Ovary (tissue), 9 donors: Measurements from ENCODE around the gene DCTN1. TPM values are rescaled to one million over a fixed set of nuclear protein-coding genes. Genes with fewer than 3 reads are reported as not detected.

Experiments
- DNase-seq, 5 donors: peaks; one replicate each; pipeline ENCODE4 v3.0.0-alpha.2; 2019 to 2020
- H3K27ac ChIP-seq, 2 donors: fragments of 200-600 bp; one replicate each; pipeline versions ENCODE4 v1.5.1 to v1.8.0; 2019 to 2022
- H3K27me3 ChIP-seq: fragments of 200-600 bp; one replicate; pipeline ENCODE4 v1.8.0; 2022
- H3K36me3 ChIP-seq: fragments of 200-600 bp; sonication (generic); one replicate; pipeline ENCODE4 v1.5.1; 2019
- H3K4me1 ChIP-seq: one replicate; pipeline ENCODE4 v1.8.1; 2013; ENCODE audit warnings: mild to moderate bottlenecking, moderate library complexity; ENCODE audit not compliant: insufficient read depth
- H3K4me3 ChIP-seq: fragments of 200-600 bp; sonication (generic); one replicate; pipeline ENCODE4 v1.5.1; 2017
- H3K9me3 ChIP-seq, 2 donors: fragments of 200-600 bp in 1 of 2; sonication (generic) in 1 of 2; one replicate each; pipeline versions ENCODE4 v1.5.1 to v1.8.1; 2013 to 2019; ENCODE audit warnings: mild to moderate bottlenecking in 1 of 2, moderate library complexity in 1 of 2
- EP300 ChIP-seq: sonication (generic); formaldehyde crosslinking; IDR thresholded peaks from one replicate; pipeline ENCODE4 v1.6.1; 2017; ENCODE audit warnings: antibody characterized with exemption
- POLR2A ChIP-seq: fragments of 450-650 bp; IDR thresholded peaks from one replicate; pipeline ENCODE4 v1.6.1; 2017; ENCODE audit warnings: antibody characterized with exemption, mild to moderate bottlenecking, moderate library complexity
- WGBS, 3 donors: extraction: QIAGEN DNeasy Blood & Tissue Kit in 1 of 3; methylation state at CpG; one replicate each; pipeline versions ENCODE4 v1.1.5 to v1.1.7; 2013 to 2017; 5-methylcytosine and 5-hydroxymethylcytosine counted together
- intact Hi-C, 4 donors: fragments of 100-400 bp; cut with DNase I; formaldehyde crosslinking; loops; one replicate each; pipeline versions ENCODE4 v1.11.0 to v1.15.1; 2022 to 2023
- polyA plus RNA-seq, 2 donors: library from polyadenylated mRNA; stranded (reverse); fragments of 200-250 nt in 1 of 2; fragments of 350-450 nt in 1 of 2; fragmentation: Illumina TruSeq in 1 of 2; extraction: RNeasy Lipid Tissue Mini Kit (QIAGEN cat#74804) in 1 of 2; gene quantifications; one replicate each; pipeline ENCODE4 v1.2.3, GENCODE V29; 2013 to 2014
- total RNA-seq, 7 donors: library from RNA; depleted of rRNA in 2 of 7; stranded (reverse); fragments of >200 nt in 2 of 7; fragmentation: NEBNext Ultra II Directional in 3 of 7; extraction: Animal tissue kit (Norgen Biotek cat#: 25700) in 3 of 7; gene quantifications; one replicate each; pipeline versions ENCODE4 v1.1.0 to v1.2.4, GENCODE V29; 2016 to 2023
- TF ChIP-seq, protein P1 (sequence below), 3 donors: fragments of 450-650 bp in 2 of 3; fragments of 200-600 bp in 1 of 3; IDR thresholded peaks; one replicate each; pipeline versions ENCODE4 v1.5.1 to v1.8.0; 2016 to 2022; ENCODE audit warnings: antibody characterized with exemption in 3 of 3, mild to moderate bottlenecking in 1 of 3
- donor health status: DM: no; HTN: no; CAD: no; lungs with moderate emphysema.
- donor health status: DM: no; HTN: no; CAD: no.
- donor health status: Bipolar disorder and iron deficiency.
- donor health status: DM: yes; HTN: yes; CAD: no.
- donor health status: DM: no; HTN: no; CAD: no.
- donor health status: DM: yes; HTN: yes; CAD: no.

The DCTN1 gene
- total and polyA plus RNA-seq, 9 donors: 58.5 to 127 (median 108) TPM

GRCh38 chr2:74415762-74416395 is 35.8 kb upstream of the DCTN1 start:
- Histone ChIP-seq H3K9me3 (no peaks in the 10 kb centered on the region), H3K27ac (no peak overlapping the region), H3K4me3 (peak overlapping the region; percentile 44), H3K36me3 (no peaks in the 10 kb centered on the region), H3K27me3 (no peaks in the 10 kb centered on the region), H3K4me1 (peaks cover 20% of the 10 kb centered on the region)
- intact Hi-C loops: no loop called here
- WGBS, 3 donors: 47 to 52% (median 50%) methylated on average over 35 of the region's 35 CpGs
- DNase-seq: peak in 1 of 5 donors; percentile 48
- TF ChIP-seq EP300: no peak
- TF ChIP-seq, protein P1, sequence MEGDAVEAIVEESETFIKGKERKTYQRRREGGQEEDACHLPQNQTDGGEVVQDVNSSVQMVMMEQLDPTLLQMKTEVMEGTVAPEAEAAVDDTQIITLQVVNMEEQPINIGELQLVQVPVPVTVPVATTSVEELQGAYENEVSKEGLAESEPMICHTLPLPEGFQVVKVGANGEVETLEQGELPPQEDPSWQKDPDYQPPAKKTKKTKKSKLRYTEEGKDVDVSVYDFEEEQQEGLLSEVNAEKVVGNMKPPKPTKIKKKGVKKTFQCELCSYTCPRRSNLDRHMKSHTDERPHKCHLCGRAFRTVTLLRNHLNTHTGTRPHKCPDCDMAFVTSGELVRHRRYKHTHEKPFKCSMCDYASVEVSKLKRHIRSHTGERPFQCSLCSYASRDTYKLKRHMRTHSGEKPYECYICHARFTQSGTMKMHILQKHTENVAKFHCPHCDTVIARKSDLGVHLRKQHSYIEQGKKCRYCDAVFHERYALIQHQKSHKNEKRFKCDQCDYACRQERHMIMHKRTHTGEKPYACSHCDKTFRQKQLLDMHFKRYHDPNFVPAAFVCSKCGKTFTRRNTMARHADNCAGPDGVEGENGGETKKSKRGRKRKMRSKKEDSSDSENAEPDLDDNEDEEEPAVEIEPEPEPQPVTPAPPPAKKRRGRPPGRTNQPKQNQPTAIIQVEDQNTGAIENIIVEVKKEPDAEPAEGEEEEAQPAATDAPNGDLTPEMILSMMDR (IDR thresholded peaks at IDR 0.05): no peak
- no peak for TF ChIP-seq POLR2A

DNA sequence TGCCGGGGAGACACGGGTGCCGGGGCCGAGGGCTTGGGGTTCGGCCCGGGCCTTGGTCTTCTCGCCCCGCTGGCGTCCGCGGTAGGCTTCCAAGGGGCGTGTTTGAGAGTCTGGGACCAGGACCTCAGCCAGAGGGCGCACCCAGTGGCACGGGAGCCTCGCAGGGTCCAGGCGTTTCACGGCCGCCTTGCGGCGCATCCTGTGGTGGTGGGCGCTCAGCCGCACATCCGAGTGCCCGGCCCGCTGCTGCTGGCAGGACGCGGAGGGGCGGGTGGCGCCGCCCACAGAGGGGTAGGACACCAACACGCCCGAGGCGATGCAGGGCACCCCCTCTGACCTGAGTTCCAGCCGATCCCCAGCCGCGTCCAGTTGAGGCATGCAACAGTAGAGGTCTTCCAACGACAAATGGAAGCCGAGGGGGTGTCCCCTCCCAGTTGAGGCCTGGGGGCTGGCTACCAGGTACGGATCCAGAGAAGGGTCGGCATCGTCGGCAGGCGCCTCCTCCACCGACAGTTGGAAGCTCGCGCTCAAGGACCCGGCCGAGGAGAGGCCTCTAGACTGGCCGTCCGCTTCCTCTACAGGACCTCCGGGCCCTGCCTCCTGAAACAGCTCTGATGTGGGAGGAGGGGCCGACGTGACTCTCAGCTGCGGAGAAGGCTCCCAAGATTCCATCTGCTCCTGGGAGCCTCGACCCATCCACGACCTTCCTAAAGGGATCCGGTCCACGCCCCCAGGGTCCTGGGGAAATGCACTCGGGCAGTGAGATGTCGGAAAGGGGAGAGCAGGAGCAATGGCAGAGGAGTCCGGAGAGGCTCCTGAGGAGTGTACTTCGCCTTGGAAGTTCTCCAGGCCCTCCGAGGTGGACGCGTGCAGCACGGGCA is 35.0 kb upstream of the DCTN1 start:
- WGBS, 3 donors: 1 to 4% (median 2%) methylated on average over 61 to 66 of the region's 66 CpGs
- Histone ChIP-seq H3K9me3 (no peaks in the 10 kb centered on the region), H3K4me1 (peaks cover 19% of the 10 kb centered on the region), H3K4me3 (peak overlapping the region; percentile 44), H3K27ac (peak overlapping the region in 1 of 2 donors; percentile 15), H3K36me3 (no peaks in the 10 kb centered on the region), H3K27me3 (no peaks in the 10 kb centered on the region)
- TF ChIP-seq POLR2A (no peak), EP300 (no peak)
- TF ChIP-seq, protein P1 (IDR thresholded peaks at IDR 0.05): peak in 2 of 3 donors; percentile 17 to 32
- DNase-seq: peak; percentile 51 to 71 (median 59)
- intact Hi-C loops: no loop called here

DNA sequence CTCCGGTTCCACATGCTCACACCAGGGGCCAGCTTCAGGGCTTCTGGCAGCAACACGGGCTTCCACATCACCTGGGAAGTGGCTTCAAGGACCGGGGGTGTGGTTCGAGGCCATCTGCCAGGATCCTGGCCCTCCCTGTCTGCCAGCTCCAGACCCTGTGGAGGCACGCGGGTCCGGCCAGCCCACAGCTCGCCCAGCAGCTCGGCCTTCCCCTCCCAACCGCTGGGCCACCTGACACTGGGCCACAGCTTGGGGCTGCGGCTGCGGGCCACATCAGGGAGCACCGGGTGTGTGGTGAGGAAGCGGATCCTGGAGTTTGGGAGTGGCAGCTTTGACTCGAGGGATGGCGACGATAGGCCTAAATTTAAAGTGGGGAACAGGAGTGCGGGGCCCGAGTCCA is 34.3 kb upstream of the DCTN1 start:
- DNase-seq: peak in 1 of 5 donors; percentile 43
- no peaks in the 10 kb centered on the region for H3K27me3 ChIP-seq
- intact Hi-C loops: no loop called here
- H3K36me3 ChIP-seq: no peaks in the 10 kb centered on the region
- peak overlapping the region in 1 of 2 donors; percentile 15 for H3K27ac ChIP-seq
- no peak for TF ChIP-seq EP300
- TF ChIP-seq POLR2A: no peak
- TF ChIP-seq, protein P1 (IDR thresholded peaks at IDR 0.05): no peak
- H3K4me1 ChIP-seq: peaks cover 19% of the 10 kb centered on the region
- peak overlapping the region; percentile 44 for H3K4me3 ChIP-seq
- no peaks in the 10 kb centered on the region for H3K9me3 ChIP-seq
- WGBS, 3 donors: 24 to 37% (median 26%) methylated on average over 19 of the region's 19 CpGs

DNA sequence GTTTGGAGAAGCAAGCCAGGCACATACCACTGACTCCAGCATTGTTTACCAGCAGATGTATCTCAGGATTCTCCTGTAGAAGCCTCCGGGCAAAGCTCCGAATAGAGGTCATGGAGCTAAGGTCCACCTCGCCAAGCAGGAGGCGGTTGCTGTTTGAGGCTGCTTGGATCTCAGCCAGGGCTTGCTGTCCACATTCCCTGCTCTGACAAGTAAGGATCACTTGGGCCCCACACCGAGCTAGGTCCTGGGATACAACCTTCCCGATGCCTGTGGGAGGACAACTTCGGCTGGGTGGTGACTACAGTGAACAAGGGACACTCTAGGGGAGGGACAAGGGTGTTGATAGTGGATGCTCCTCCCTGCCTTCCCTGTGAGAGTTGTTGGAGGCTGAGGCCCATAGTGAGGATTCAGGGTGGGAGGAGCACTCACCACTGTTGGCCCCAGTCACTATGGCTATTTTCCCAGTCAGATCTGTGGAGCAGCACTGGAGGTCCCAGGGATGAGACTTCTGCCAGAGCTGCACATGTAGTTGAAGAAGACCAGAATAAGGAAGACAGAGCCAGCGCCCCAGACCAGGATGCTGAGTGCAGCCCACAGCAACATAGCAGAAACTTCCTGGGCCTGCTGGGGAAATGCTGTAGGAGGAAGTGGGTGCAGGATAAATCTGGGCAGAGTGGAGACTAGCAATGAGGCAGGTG is 33.0 kb upstream of the DCTN1 start:
- Histone ChIP-seq H3K36me3 (no peaks in the 10 kb centered on the region), H3K4me1 (peaks cover 19% of the 10 kb centered on the region), H3K9me3 (no peaks in the 10 kb centered on the region), H3K27me3 (no peaks in the 10 kb centered on the region), H3K27ac (no peak overlapping the region), H3K4me3 (no peak overlapping the region)
- intact Hi-C loops: no loop called here
- WGBS, 3 donors: 52 to 58% (median 55%) methylated on average over 8 of the region's 8 CpGs
- no peak for TF ChIP-seq POLR2A
- TF ChIP-seq, protein P1 (IDR thresholded peaks at IDR 0.05): no peak
- no peak for TF ChIP-seq EP300
- DNase-seq: no peak
